Panc1 (cell line): ENCODE results near the gene ETV7. TPM values are rescaled to one million over a fixed set of nuclear protein-coding genes. Genes with fewer than 3 reads are reported as not detected.

Source experiments
- ATAC-seq: fragments of 200-7000 bp; cut with Tn5 transposase; 2 replicates; pipeline ENCODE4 v1.9.1; 2020; ENCODE audit warnings: mild to moderate bottlenecking, moderate library complexity
- BruUV-seq: library from RNA; stranded (reverse); fragments of 400-500 nt; replicated peaks from 2 replicates; lab custom pipeline; 2021; lab: Mats Ljungman, UMichigan
- CTCF ChIA-PET: fragments of 300-600 bp; sonication (Branson Sonifier 250); formaldehyde crosslinking; loops from one replicate; lab custom pipeline; 2022; ENCODE audit warnings: antibody characterized with exemption; lab: Charles Lee
- POLR2A ChIA-PET: fragments of 300-600 bp; sonication (Branson Sonifier 250); formaldehyde crosslinking; loops from one replicate; lab custom pipeline; 2022; ENCODE audit warnings: antibody characterized with exemption; lab: Charles Lee
- DNase-seq: peaks from one replicate; pipeline ENCODE4 v3.0.0-alpha.2; 2010; ENCODE audit warnings: low read depth, low spot score
- H3K27ac ChIP-seq: 2 replicates; pipeline ENCODE4 v1.5.1; 2011; ENCODE audit warnings: mild to moderate bottlenecking, low read length, inconsistent platforms
- H3K27me3 ChIP-seq: fragments of 200-500 bp; sonication (Bioruptor generic); 2 replicates; pipeline ENCODE4 v1.6.0; 2014; ENCODE audit warnings: low read length, inconsistent platforms; ENCODE audit not compliant: control insufficient read depth, insufficient read depth
- H3K36me3 ChIP-seq: fragments of 200-500 bp; sonication (Bioruptor generic); 2 replicates; pipeline ENCODE4 v1.5.1; 2014; ENCODE audit warnings: inconsistent platforms, mild to moderate bottlenecking, low read length, moderate library complexity; ENCODE audit not compliant: control insufficient read depth, insufficient read depth
- H3K4me1 ChIP-seq: 2 replicates; pipeline ENCODE4 v1.5.1; 2011; ENCODE audit warnings: inconsistent platforms, mild to moderate bottlenecking, low read length, moderate library complexity; ENCODE audit not compliant: control insufficient read depth, insufficient read depth
- H3K4me3 ChIP-seq, 2 experiments: 2 replicates each; pipeline ENCODE4 v1.5.1; 2011 to 2012; ENCODE audit warnings: low read depth in 2 of 2, low read length in 2 of 2, mild to moderate bottlenecking in 2 of 2, inconsistent platforms in 1 of 2, moderate library complexity in 1 of 2
- H3K9me3 ChIP-seq: fragments of 200-500 bp; sonication (Bioruptor generic); 2 replicates; pipeline ENCODE4 v1.5.1; 2014; ENCODE audit warnings: low read depth, mild to moderate bottlenecking, inconsistent platforms, low read length, moderate library complexity; ENCODE audit not compliant: control insufficient read depth, insufficient read depth
- POLR2AphosphoS5 ChIP-seq: IDR thresholded peaks from 2 replicates; pipeline ENCODE4 v1.6.1; 2012; ENCODE audit warnings: mild to moderate bottlenecking, low read depth, low read length, moderate library complexity
- REST ChIP-seq, 2 experiments: IDR thresholded peaks; 2 replicates each; pipeline ENCODE4 v1.6.1; 2011 to 2012; ENCODE audit warnings: low read depth in 2 of 2, control low read depth in 1 of 2, low read length in 1 of 2, mild to moderate bottlenecking in 1 of 2, moderate library complexity in 1 of 2; ENCODE audit not compliant: insufficient read depth in 1 of 2
- SIN3A ChIP-seq: IDR thresholded peaks from 2 replicates; pipeline ENCODE4 v1.6.1; 2012; ENCODE audit warnings: low read depth, mild to moderate bottlenecking, low read length, moderate library complexity, borderline replicate concordance; ENCODE audit not compliant: insufficient read depth
- TCF7L2 ChIP-seq: IDR thresholded peaks from 2 replicates; pipeline ENCODE4 v1.6.1; 2011; ENCODE audit warnings: mild to moderate bottlenecking, low read depth, low read length, inconsistent platforms
- in situ Hi-C: cut with HindIII; loops from 2 replicates; pipeline ENCODE4 v1.10.0; 2016; ENCODE audit warnings: low sequenced_read_pairs, low pct_unique_long_range_greater_than_20kb
- intact Hi-C: fragments of 100-400 bp; cut with micrococcal nuclease; formaldehyde crosslinking; loops from one replicate; pipeline ENCODE4 v1.10.0; 2022; ENCODE audit not compliant: unreplicated experiment
- total RNA-seq: library from RNA; stranded (reverse); gene quantifications from one replicate; pipeline ENCODE4 v1.2.1, GENCODE V29; 2021; ENCODE audit not compliant: unreplicated experiment
- TF ChIP-seq, protein P1 (sequence below): fragments of 450-650 bp; IDR thresholded peaks from 2 replicates; pipeline ENCODE4 v1.5.1; 2017; ENCODE audit warnings: mild to moderate bottlenecking

ETV7 gene
- total RNA-seq, 1 experiment from 2014 or later = 2.0 TPM

- peaks cover 3% of the 10 kb centered on the region for H3K4me1 ChIP-seq
- TF ChIP-seq TCF7L2 = no peak
- TF ChIP-seq, protein P1, sequence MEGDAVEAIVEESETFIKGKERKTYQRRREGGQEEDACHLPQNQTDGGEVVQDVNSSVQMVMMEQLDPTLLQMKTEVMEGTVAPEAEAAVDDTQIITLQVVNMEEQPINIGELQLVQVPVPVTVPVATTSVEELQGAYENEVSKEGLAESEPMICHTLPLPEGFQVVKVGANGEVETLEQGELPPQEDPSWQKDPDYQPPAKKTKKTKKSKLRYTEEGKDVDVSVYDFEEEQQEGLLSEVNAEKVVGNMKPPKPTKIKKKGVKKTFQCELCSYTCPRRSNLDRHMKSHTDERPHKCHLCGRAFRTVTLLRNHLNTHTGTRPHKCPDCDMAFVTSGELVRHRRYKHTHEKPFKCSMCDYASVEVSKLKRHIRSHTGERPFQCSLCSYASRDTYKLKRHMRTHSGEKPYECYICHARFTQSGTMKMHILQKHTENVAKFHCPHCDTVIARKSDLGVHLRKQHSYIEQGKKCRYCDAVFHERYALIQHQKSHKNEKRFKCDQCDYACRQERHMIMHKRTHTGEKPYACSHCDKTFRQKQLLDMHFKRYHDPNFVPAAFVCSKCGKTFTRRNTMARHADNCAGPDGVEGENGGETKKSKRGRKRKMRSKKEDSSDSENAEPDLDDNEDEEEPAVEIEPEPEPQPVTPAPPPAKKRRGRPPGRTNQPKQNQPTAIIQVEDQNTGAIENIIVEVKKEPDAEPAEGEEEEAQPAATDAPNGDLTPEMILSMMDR = no peak
- no peak for TF ChIP-seq REST (IDR thresholded peaks at IDR 0.05; ENCODE audit: insufficient read depth in 1 of 2, low read depth in 2 of 2, low read length in 1 of 2)
- TF ChIP-seq POLR2AphosphoS5 = no peak
- TF ChIP-seq SIN3A = no peak
- no peaks in the 10 kb centered on the region for H3K36me3 ChIP-seq
- no TSS peak for BruUV-seq
- intact Hi-C loops (no loop called here), in situ Hi-C loops (no loop called here)
- ChIA-PET POLR2A (no interaction called here), CTCF (no interaction called here)
- DNase-seq (no peak), ATAC-seq (no peak)
- no peaks in the 10 kb centered on the region for H3K9me3 ChIP-seq
- no peak overlapping the region for H3K27ac ChIP-seq
- no peak overlapping the region for H3K4me3 ChIP-seq
- H3K27me3 ChIP-seq = peaks cover 9% of the 10 kb centered on the region
Measured at GRCh38 chr6:36330366-36330765, 57.1 kb downstream of the ETV7 start.

DNA sequence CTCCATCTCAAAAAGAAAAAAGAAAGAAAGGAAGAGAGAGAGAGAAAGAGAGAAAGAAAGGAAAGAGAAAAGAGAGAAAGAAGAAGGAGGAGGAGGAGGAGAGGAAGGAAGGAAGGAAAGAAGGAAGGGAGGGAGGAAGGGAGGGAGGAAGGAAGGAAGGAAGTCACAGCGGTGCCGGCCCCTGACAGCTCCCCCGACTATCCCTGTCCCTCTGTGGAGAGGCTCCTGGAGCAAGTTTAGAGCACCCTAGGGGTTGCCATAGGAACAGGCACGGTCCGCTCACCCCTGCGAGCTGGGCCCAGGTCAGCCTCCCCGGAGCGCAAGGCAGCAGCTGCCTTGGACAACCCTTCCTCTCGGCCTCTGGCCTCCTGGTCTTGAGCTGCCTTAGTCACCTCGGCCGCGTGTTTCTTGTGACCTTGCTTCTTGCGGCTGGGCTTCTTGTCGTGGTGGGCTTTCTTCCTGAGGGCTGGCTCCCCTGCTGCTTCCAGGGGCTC, 57.6 kb downstream of the ETV7 start:
- CTCF ChIA-PET = no interaction called here
- no peak overlapping the region for H3K4me3 ChIP-seq
- H3K27ac ChIP-seq = no peak overlapping the region
- no peaks in the 10 kb centered on the region; the same call in 1 of the 2 replicates for H3K4me1 ChIP-seq
- peaks cover 4% of the 10 kb centered on the region for H3K27me3 ChIP-seq
- POLR2A ChIA-PET = no interaction called here
- TF ChIP-seq TCF7L2 = no peak
- TF ChIP-seq, protein P1 = no peak
- TF ChIP-seq REST (IDR thresholded peaks at IDR 0.05; ENCODE audit: insufficient read depth in 1 of 2, low read depth in 2 of 2, low read length in 1 of 2) = no peak
- no peak for TF ChIP-seq POLR2AphosphoS5
- TF ChIP-seq SIN3A = no peak
- H3K36me3 ChIP-seq = no peaks in the 10 kb centered on the region
- BruUV-seq = no TSS peak
- H3K9me3 ChIP-seq = no peaks in the 10 kb centered on the region
- intact Hi-C loops = no loop called here
- DNase-seq (no peak), ATAC-seq (no peak)
- in situ Hi-C loops = no loop called here
